Activated CD8-positive, alpha-beta memory T cell treated with anti-CD3 and anti-CD28 coated beads, Interleukin-2, amount 50 U/mL, for 48 hours (primary cell): Measurements from ENCODE around the gene ABHD16A.

ENCODE experiments used
- DNase-seq: peaks from one replicate; pipeline ENCODE4 v3.0.0-alpha.2; 2020

Gene ABHD16A

DNA sequence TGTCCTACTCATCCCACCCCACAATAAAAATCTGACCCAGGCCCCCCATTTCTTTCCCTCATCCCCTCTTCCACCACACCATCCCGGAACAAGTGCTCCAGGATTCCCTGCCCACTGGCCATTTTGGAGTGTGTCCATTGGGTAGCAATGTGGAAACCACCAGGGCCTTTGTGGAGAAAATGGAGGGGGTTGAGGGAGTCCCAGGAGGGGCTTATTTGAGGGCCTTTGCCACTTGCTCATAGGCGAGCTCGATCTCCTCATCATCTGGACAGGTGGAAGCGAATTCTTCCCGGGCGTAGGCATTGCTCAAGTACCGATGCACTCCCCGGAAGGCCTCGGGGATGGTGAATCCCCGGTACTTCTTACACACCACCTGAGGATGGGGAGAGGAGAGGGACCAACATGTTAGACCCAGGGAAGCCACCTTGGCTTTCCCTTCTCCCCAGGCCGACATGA is 27.5 kb upstream of the ABHD16A start:
- no peak for DNase-seq

DNA sequence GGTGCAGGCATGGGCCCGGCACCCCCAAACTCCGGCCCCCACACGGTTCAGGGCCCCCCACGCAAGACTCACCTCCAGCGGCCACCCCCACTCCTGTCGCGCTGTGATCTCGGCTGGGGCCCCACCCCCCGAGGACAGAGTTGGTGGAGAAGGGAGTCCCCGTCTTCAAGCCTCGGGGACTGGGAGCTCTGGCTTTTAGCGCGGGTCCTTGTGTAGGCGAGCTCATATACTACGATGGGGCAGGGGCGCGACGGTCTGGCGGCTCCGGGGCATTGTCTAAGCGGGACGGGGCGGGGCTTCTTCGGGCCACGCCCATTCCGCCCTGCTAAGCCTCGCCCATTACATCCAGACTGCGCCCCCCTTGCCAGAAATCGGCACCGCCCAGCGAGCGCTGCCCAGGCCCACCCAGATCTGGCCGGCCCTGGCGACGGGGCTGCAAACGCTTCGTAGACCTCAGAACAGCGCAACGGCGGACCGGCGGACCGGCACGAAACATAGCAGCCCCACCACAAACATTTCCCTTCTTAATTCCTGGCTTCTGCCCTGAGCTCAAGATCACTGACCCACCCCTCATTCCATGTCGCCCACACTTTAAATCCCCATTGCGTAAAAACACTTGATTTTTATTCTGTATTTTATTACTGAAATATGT is 27.0 kb upstream of the ABHD16A start:
- DNase-seq: peak; percentile 87

GRCh38 chr6:31729515-31729978 is 26.4 kb upstream of the ABHD16A start:
- peak; percentile 88 for DNase-seq

DNA sequence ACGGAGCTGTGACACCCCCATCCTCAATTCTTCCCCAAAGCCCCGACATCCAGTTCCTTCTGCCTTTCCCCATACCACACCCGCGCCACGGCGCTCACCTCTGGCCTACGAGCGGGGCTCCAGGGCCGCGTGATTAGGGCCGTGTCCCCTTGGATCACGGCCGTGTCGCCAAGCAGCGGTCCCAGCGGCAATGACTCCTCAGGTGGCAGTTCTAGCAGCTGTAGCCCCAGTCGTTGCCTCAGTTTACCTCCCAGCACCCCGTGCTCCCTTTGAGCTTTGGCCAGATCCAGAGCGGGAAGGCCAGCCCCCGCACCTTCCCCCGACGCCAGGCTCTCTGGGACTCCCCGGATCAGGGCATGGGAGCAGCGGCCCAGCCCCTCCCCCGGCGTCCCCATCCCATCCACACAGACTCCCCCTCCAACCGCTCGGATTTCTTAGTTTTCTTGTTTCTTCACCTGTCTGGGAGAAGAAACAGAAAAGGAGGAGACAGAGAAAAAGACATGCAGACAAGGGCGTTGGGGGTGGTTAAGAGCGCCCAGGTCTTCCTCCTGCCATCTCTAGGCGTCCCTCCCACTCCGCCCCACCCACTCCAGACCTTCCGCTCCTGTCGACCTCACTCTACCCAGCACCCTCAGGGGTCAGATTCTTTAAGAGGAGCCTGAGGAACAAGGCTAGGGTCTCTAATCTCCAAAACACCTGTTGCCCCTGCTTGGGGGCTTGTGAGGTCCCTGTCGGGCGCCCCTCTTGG is 25.8 kb upstream of the ABHD16A start, which contains the start of gene DDAH2:
Gene DDAH2 (minus strand): TSS at position 533 of the 748 bp plus-strand sequence. CDS start 138 bp downstream, at position 395.
- no peak for DNase-seq

- DNase-seq: no peak
Observed at GRCh38 chr6:31727717-31728671, 24.9 kb upstream of the ABHD16A start.

DNA sequence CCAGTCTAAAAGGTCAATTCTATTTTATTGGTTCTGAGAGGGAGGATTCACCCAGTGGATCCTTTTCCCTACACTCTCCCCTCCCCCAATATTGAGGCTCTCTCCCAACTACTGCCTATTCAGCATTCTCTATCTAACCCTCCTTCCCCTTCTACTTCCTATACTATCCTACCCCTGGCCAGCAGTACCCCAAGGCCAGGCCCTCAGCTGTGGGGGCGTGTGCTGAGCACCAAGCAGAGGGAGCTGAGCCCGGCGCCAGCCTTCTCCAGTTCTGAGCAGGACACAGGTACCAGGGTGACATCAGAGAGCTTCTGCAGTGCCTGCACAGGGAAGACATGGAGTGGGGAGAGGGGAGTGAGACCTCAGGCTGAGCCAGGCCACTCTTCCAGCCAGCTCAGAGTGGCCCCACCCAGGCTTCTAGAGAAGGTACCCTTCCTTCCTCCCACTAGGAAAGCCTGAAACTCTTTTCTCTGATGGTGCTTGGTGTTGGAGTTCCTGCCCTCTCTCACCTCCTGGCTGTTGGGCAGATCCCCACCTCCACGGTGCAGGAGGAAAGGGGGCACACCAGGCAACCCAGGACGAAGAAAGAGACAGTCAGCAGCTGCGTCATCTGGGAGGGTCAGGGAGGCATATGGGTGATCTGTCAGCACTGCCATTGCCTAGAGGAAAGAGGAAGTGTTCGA is 24.1 kb upstream of the ABHD16A start:
- DNase-seq: no peak

- no peak for DNase-seq
Observed at GRCh38 chr6:31725502-31726350, 22.6 kb upstream of the ABHD16A start.

DNA sequence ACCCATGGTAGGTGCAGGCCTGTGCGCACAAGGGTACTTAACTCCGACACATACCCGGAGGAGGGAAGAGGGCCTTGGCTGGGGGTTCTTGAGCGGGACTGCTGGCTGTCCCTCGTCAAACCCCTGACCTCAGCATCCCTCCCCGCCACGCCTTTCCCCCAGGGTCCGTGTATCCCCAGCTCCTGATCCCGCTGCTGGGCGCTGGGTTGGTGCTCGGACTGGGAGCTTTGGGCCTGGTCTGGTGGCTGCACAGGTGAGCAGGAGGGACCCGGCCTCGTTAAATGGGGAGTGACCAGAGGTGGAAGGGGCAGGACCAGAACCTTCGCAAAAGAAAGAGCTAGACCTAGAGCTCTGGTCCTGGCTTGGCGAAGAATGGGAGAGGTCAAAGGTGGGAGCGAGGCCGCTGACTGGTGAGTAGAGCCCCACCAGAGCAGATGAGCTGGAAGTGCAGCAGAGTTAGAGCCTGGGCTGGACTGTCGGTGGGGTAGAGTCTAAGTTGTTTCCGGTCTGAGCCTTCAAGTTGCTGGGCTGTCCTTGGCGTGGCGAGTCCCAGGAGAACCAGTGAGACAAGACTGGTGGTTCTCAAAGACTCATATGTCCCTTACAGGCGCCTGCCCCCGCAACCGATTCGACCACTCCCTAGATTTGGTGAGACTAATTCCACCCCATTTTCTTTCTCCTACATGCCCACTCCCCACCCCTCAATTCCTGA is 21.0 kb upstream of the ABHD16A start:
- no peak for DNase-seq

GRCh38 chr6:31723245-31723979 is 20.3 kb upstream of the ABHD16A start, which contains the start of gene MPIG6B:
Gene MPIG6B, plus strand, starts transcription at chr6:31723373. Its CDS starts 11 bp downstream, at chr6:31723384.
- no peak for DNase-seq

- no peak for DNase-seq
Observed at GRCh38 chr6:31722173-31722572, 19.0 kb upstream of the ABHD16A start.

GRCh38 chr6:31721351-31722020 is 18.4 kb upstream of the ABHD16A start, which contains the start of gene LY6G6C:
Gene LY6G6C, minus strand, starts transcription at chr6:31721746. Its CDS starts 67 bp downstream, at chr6:31721679.
- no peak for DNase-seq

DNA sequence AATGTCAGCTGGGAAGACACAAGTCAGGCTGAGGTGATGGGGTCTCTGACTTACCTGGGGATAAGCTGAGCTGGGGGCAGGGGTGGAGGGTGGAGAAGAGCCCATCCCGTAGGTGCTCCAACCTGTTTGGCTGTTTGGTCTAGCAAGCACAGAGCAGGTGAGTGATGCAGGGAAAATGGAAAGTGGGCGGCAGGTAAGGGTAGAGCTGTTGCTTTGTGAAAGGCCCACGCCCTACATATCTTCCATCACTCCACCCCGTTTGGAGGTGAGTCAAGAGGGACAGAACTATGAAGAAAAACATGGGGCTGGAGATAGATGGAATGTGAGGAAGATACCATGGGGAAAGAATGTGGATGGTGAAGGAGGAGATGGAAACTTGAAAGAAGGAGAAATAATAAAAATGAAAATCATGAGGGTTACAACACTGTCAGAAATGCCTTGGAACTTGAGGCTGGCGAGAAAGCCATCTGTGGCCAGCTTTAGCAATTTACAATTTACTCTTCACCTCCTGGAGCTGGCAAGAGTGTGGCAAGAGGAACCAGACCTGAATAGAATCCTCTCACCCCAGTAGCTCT is 17.2 kb upstream of the ABHD16A start:
- no peak for DNase-seq

DNA sequence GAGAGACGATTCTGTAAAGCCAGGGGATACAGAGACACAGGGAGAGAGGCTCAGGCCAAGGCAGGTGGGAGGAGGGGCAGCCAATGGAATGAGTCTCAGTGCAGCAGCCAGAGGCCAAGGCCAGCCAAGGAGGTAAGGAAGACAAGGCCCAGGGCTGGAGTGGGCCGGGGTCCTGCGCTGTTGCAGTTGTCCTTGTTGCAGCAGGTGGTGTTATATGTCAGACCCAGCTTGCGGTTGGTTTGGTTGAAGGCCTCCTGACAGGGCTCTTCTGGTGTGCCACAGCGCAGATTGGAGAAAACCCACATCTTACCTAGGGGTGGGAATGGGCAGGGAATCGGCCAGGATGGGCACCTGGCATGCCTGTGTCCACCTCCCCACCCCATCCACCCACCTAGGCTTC is 15.9 kb upstream of the ABHD16A start:
- DNase-seq: no peak

DNA sequence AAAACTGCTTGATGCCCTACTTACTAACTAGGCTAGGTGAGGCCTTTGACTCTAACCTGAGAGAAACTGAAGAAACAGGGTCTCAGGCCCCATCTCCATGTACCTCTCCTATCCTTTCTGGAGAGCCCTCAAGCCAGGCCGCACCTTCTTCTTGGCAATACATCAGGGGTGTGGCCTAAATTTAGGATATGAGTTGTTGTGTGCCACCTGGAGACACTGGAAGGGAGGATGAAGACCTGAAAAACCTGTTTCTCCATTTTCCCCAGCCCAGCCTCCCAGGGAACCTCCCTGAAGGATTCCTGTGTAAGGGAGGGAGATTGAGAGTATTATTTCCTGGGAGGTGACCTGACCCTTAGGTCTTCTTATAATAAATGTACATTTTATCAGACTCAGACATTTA is 15.1 kb upstream of the ABHD16A start:
- DNase-seq: no peak

DNA sequence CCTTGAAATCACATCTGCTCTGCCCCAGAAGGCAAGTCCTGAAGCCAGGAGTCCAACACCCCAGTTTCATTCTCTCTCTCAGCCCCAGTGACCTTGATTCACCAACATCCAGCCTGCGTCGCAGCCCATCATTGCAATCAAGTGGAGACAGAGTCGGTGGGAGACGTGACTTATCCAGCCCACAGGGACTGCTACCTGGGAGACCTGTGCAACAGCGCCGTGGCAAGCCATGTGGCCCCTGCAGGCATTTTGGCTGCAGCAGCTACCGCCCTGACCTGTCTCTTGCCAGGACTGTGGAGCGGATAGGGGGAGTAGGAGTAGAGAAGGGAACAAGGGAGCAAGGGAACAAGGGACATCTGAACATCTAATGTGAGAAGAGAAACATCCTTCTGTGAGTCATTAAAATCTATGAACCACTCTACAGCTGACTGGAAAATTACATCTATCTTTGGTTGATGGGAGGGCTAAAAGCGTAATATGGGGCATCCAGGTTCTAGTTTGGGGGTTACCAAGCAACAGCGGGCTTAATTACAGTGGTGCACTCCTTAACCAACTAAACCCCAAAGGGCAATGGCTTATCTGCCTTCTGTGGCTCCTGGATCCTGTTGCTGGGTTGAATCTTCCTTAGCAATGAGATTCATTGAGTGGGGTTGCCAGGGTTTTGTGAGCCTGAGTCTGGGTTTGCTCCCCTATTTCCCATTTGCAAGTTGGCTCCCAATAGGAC is 14.5 kb upstream of the ABHD16A start:
- no peak for DNase-seq

GRCh38 chr6:31715022-31715958 is 12.2 kb upstream of the ABHD16A start, which contains the start of gene LY6G6D:
Gene LY6G6D, plus strand, starts transcription at chr6:31715348. Its CDS starts 8 bp downstream, at chr6:31715356.
- DNase-seq: no peak
